GM18868 (cell line): ENCODE measurements around the gene PER3.

Experiments used
- ATAC-seq: cut with Tn5 transposase; IDR thresholded peaks from one replicate; pipeline ENCODE4 v1.9.1; 2021; ENCODE audit warnings: mild to moderate bottlenecking, moderate library complexity; ENCODE audit not compliant: unreplicated experiment

The PER3 gene

DNA sequence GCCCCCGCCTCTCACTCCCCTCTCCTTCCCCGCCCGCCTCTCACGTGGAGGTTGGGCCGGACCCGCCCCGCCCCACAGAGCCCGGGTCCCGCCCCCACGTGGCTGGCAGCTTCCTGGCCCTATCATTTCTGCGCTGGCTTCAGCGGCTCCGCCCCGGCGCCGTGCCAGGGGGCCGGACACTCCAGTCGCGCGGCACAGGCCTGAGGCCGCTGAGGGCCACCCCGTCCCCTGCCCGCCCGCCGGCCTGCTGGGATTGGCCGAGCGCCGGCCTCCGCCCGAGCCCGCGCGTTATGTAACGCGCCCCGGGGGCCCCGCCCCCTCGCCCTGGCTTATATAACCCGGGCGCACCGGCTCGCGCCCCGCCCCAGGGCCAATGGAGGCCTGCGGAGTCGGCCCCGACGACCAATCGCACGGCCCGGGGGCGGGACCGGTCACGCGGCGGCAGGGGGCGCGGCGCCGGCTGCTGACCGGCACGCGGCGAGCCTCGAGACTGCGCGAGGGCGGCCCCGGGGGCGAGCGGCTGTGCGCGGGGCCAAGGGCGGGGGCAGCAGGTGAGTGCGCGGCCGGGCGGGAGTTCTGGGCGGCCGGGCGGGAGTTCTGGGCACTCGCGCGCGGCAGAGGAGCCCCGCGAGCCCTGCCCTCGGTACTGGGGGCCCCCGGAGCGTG, at the start of gene PER3:
Gene PER3, plus strand, starts transcription at position 466 of the 666 bp plus-strand sequence. CDS start 587 bp downstream, outside the sequence.
- peak; percentile 92 for ATAC-seq

DNA sequence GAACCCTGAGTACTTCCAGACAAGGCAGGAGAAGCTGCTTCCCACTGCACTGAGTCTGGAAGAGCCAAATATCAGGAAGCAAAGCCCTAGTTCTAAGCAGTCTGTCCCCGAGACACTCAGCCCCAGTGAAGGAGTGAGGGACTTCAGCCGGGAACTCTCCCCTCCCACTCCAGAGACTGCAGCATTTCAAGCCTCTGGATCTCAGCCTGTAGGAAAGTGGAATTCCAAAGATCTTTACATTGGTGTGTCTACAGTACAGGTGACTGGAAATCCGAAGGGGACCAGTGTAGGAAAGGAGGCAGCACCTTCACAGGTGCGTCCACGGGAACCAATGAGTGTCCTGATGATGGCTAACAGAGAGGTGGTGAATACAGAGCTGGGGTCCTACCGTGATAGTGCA, 46.0 kb upstream of the PER3 start:
- no peak for ATAC-seq

DNA sequence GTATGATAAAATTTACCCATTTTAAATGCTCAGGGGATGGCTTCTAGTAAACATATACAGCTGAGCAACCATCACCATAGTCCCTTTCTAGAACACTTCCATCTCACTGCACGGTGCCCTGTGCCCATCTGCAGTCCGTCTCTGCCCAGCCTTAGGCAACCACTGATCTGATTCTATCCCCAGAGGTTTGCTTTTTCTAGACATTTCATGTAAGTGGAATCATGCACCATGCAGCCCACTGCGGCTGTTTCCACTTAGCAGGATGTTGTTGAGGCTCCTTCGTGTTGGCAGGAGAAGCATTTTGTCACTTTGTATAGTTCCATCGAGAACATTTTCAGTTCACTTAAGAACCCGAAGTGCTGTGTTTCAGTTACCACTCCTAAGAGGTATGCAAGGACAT, 40.7 kb upstream of the PER3 start:
- ATAC-seq: no peak

DNA sequence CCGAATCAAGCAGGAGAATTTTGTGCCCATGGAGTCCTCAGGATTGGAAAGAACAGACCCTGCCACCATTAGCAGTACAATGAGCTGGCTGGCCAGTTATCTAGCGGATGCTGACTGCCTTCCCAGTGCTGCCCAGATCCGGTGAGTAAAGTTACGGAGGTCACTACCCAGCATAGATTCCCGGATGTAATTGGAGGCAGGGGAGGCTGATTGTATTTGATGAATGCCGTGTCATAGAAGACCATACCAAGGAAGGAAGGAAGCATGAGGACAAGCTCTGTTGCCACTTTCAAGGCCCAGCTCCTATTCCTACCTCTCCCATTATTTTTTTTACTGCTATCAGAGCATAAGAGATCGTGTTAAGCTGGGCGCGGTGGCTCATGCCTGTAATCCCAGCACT, 39.2 kb upstream of the PER3 start:
- ATAC-seq: no peak

DNA sequence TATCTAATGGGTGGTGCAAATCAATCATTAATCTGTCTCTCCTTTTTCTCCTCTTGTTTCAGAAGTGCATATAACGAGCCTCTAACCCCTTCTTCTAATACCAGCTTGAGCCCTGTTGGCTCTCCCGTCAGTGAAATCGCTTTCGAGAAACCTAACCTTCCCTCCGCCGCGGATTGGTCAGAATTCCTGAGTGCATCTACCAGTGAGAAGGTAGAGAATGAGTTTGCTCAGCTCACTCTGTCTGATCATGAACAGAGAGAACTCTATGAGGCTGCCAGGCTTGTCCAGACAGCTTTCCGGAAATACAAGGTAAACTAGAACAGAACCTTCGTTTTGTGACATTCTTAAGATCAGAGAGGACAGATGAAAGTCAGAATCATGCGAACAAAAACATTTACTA, 38.3 kb upstream of the PER3 start:
- ATAC-seq: no peak

DNA sequence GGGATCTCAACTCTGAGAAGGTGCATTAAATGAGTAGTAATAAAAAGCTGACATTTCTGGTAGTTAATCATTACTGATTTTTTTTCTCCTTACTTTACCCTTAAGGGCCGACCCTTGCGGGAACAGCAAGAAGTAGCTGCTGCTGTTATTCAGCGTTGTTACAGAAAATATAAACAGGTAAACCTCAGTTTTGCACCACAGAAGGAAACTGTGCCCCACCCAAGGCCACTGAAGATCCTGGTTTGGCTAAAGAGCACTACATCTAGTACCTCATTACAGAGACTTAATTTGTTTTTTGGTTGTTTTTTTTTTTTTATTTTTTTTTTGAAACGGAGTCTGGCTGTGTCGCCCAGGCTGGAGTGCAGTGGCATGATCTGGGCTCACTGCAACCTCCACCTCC, 36.5 kb upstream of the PER3 start:
- no peak for ATAC-seq

DNA sequence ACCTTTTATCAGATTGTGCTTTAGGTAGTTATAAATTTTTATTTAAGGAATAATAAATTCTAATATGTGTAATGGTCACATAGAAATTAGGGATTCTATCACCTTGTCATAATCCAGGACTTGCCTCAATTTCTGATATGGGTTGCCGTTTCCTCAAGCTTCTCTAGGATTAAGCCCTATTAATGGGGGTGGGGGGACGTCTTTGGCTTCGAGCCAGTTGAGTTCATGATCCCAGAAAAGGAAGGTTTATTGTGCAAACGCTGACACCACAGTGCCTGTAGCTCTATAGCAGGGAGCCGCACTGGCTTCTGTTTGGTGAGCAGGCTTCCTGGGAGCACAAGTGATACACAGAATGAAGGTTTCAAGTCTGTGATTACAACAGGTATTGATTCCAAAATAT, 35.0 kb upstream of the PER3 start:
- ATAC-seq: no peak

DNA sequence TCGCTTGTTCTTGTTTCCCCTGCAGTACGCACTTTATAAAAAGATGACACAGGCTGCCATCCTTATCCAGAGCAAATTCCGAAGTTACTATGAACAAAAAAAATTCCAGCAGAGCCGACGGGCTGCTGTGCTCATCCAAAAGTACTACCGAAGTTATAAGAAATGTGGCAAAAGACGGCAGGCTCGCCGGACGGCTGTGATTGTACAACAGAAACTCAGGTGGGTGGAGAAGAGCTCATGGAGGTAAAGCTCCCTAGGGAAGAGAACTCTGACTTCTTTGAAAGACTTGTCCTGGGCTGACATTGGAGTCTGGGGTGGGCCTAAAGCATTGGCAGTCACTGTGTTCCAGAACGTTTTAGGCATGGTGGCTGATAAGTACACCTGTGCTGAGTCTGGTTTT, 32.9 kb upstream of the PER3 start:
- no peak for ATAC-seq

DNA sequence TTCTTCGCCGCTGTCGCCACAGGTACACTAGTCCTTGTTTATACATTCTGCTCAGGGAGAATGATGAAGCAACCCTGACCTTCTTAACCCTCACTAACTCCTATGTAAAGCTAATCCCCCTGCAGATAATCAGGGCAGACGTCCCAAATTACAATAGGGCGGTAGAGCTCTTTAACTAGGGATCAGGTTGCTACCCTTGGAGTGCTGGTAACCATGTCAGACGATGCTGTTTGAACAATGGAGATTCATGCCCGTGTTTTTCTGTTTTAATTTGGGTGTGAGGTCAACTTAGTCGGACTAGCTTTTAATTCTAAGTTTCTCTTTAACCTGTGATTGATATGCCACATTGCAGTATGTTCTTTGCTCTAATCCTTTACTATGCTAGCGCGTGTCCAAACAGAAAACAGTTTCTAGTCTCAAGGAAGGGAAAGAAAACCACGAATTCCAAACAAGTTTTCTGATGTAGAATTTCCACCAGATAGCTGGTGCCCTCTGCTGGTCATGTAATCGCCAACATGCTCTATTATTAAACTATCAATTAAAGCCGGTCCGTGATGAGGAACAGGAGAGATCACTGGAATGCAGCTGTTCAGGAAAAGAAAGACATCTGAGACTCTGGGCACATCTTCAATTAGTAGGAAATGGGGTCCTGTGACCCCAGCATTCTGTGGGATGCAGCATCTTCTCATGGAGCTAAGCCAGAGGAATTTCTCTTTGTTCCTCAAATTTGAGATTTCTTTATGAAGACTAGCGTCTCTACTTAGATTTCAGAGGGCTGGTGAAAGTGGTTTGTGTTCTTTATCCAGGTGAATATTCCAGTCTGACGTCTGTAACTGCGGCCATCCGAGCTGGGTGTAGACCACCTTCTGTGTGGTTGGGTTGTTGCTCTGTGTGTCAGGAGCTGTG, 31.3 kb upstream of the PER3 start:
- no peak for ATAC-seq

DNA sequence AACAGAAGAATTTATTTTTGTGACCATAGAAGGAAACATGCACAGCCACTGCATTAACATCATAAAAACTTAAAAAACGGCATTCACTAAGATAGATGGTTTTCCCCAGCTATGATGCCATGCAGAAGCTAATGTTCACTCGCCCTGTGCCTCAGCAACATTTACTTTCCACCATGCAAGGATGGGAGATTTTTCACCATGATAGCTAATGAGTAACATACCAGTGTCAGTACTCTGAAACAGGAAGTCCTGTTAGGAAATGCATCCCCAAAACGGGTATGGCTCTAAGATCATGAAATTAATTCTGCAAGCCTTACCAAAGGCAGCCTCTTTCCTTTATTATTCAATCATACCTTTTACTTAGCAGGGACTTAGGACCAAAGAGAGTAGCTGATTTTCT, 30.4 kb upstream of the PER3 start:
- no peak for ATAC-seq

DNA sequence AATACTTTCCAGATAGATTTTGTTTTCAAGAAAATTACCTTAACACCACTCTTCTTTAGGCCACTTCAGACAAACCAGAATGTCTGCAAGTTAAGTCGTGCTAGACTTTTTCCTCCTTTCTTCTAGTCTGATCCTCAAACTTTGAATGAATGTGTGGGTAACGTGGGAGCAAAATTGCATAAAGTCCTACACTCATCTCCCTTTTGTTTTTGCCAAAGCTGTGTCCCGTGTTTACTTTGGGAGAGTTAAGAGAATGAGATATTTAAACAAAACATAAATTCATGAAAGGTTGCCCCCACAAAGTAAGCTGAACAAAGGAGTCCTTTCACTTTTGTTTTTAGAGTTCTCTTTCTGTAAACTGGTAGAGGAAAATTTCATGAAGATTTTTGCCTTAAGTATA, 29.9 kb upstream of the PER3 start:
- ATAC-seq: no peak

DNA sequence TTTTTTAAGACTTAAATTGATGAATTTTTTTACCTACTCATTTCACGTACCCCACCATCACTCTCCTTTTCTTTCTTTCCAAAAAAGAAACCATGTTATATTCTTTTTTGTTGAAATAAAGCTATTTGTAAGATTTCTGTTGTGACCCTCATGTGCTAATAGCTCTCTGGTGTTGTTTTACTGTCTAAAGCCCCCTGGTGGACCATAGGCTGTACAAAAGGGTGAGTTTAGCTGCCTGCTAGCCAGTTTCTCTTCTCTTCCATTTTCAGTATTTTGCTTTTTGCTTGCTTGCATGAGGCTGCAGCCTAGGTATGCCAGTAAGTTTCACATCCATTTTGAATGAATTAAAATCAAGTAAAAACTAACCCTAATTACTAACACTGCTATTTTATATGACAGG, 28.6 kb upstream of the PER3 start:
- no peak for ATAC-seq

DNA sequence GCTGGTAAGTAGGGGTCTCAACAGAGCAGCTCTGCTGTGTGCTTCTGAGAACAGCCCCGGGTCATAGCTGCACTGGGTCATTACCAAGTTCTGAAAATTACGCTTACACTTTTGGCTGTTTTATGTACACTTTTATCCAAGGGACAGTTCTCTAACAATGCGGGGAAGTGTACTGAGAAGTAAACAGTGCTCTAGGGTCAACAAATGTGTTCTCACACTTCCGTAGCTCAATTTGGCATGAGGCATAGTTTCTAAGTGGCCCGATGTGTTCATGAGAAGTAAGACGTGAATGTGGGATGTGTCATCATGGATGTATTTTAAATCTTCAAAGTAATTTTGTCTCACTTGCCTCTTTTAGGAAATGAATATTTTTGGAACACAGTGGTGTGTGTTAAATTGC, 23.8 kb upstream of the PER3 start:
- ATAC-seq: no peak

DNA sequence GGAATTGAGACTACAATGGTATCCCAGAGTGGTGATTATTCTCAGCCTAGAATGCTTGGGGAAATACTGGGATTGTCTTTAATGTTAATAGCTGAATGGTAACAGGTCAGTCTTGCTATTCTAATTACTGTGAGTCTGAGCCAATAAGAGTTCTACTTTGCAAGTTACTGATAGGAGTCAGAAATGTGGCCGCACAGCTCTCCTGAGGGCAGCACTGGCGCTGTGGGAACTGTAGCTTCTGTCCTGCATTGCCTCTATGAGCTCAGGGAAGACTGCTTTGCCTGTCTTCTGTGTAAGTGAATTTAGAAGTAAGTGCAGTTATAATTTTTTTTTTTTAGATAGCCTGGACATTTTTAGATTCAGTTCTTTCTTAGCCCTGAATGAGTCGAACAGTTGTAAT, 23.0 kb upstream of the PER3 start:
- ATAC-seq: no peak

DNA sequence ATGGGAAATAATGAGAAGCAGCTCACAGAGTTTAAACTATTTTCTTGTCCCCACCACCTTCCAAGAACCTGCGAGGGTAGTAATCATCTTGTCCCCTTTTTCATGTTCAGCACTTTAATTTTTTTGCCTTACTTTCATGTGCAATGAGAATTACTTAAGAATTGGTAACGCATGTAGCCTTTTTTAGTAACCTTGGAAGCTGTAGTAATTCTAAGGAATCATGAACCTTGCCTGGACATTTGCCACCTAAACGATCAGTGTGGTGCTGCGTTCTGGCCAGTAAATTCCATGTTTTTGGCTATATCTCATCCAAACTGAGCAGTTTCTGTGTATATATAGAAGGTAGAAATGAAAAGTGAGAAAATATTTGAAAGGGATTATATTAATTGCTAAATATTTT, 16.9 kb upstream of the PER3 start:
- ATAC-seq: no peak

DNA sequence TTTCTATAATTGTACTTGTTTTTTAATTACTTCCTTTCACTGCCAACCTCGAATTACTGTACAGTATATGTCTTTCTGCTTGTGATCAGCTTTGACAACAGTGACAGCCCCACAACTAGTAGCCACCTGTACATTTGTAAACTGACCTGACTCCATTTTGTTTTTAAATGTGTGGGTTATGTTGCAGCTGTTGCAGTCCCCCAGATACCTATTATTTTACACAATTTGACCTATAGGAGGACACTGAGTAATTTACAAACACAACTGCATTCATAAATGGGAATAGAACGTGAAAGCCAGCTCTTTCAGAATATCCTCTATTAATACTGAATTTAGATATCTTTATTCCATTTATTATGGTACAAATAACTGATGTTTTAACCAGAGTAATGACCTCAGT, 15.5 kb upstream of the PER3 start:
- no peak for ATAC-seq

DNA sequence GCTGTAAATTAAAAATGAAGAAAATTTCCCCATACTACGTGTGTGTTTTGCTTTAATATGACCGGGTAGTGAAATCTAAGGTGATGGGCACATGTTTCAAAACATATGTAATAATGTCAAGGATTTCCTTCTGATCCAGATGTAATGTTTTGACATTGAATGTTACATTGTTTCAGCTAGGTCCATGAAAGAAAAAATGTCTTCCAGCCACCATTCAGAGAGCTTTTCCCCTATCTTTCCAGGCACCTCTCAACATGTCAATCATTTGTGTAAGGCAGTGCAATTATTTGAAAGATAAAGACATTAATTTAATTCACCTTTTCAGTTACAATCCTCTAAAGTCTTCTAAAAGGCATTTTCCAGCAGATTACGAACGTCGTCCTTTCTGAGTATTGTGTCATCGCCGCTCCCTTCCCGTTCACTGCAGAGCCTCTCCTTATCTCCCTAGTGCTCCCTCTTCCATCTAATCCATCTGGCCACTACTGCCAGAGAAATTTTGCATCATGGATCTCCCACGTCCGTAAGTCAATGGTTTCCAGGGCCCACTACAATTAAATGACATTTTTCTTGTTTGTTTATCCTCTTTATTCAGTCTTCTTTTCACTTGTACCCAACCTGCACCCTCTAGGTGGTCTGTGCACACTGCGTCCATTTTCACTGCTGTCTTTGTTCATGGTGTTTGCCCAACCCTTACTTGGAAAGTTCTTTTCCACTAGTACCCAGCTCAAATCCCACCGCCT, 14.2 kb upstream of the PER3 start:
- ATAC-seq: no peak

DNA sequence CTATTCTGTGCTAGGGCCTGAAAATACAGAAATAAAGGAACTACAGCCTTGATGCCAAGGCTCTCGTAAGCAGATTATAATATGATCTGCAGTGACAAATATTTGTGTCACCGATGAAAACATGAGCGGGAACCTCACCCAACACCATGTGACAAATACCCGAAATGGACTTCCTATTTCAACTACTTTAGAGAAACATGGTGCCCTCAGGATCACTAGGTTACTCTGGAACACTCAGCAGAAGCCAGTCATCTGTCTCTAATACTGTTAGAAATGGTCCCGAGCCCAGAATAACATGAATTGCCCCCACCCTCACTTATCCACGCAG, 13.5 kb upstream of the PER3 start:
- ATAC-seq: no peak

DNA sequence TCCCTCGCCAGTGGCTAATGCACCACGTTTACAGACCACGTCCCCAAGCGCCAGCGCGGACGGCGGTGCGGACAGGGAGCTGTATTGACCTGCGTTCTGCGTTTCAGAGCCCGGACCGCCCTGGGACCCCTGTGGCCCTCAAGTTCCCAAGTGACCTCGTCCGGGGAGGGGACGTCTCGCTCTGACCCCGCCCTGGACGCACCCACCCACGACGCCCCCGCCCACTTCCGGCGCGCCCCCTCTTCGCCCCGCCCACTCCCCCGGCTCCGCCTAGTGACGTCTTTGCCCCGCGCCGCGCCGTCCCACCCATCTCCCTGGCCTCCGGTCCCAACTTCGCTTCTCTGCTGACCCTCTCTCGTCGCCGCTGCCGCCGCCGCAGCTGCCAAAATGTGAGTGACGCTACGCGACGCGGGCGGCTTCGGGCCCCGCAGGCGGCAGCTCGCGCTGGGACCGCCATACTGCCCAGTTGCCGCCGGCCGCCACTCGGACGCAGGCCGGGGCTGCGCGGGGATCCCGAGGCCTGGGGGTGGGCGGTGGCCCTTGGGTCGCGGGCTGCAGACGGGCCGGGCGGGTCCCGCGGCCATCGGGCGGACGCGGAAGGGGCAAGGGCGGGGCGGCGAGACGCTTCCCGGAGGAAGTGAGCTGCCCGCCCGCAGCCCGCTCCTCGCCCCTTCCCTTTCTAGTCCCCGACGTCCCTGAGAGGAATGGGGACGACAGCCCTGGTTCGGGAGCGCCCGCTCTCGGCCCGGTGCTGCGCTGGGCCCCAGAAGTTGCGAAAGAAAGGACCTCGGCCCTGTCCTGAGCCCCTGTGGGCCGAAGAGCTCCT, 12.9 kb upstream of the PER3 start, which contains the start of gene VAMP3:
Gene VAMP3, plus strand, starts transcription at position 300 of the 826 bp plus-strand sequence. Its CDS starts 88 bp downstream, at position 388.
- ATAC-seq: no peak

DNA sequence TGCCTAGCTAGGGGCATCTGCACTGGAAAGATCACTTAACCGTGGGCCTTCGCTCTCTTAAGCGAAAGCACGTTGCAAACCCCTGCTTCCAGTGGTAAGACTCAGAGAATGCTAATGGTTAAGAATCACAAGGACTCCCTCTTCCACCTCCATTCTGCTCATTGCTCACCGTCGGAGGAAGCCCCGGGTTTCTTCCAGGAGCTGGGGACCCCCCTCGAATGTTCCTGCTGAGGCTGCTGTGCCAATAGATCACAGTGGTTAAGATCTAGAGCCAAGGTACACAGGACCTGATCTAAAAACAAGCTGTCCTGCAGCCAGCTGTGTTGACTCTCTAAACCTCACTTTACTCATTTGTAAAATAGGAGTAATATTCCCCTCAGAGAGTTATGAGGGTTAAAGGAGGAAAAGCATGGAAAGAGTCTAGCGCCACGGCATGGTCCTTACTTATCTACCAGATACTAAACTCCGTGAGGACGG, 12.2 kb upstream of the PER3 start:
- ATAC-seq: no peak

DNA sequence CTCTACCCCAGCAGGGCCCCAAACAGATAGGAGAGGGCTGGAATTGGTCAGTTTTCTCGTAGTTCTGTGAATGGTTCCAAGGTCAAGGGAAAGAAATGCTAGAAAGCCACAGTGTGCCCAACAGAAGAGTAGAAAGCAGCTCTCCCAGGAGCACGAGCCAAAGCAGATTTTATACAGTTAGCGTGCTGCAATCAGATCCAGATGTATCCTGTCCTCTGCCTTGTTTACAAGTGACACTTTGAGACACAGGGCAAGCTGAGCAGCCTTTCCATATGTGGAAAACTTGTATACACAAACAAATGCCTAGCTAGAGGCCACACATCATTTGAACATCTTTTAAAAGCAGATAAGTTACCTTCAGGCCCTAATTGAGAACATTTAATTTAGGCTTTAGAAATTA, 6.5 kb upstream of the PER3 start:
- no peak for ATAC-seq
